Activated T-cell treated with anti-CD3 and anti-CD28 coated beads, Interleukin-2, amount 50 U/mL, for 72 hours (primary cell): ENCODE measurements around the gene C11orf54. TPM values are rescaled to one million over a fixed set of nuclear protein-coding genes. Genes with fewer than 3 reads are reported as not detected.
"Not testable (repeated sequence)": the region's sequence is repeated elsewhere in the genome, so short reads cannot be mapped to it uniquely, and the experiment has no call there.

ENCODE experiments used
- ATAC-seq, 2 donors: fragments of 150-1000 bp; cut with Tn5 transposase; replicated peaks in 1 of 2; 2 replicates each; pipeline ENCODE4 v1.10.0; 2021; ENCODE audit warnings: moderate library complexity in 2 of 2, mild to moderate bottlenecking in 1 of 2
- DNase-seq, 2 donors: peaks; one replicate each; pipeline ENCODE4 v3.0.0; 2021 to 2022; ENCODE audit warnings: mixed read lengths in 1 of 2
- H3K27ac Mint-ChIP-seq: one replicate; pipeline ENCODE4 v1.8.0; 2022; ENCODE audit warnings: mild to moderate bottlenecking, moderate library complexity, mixed read lengths
- H3K27me3 Mint-ChIP-seq: one replicate; pipeline ENCODE4 v1.8.0; 2022; ENCODE audit warnings: low read depth, mixed read lengths
- H3K36me3 Mint-ChIP-seq, 2 donors: one replicate each; pipeline ENCODE4 v1.8.0; 2022; ENCODE audit warnings: mixed read lengths in 2 of 2, mild to moderate bottlenecking in 1 of 2; ENCODE audit not compliant: insufficient read depth in 2 of 2
- H3K4me1 Mint-ChIP-seq: one replicate; pipeline ENCODE4 v1.8.0; 2022; ENCODE audit warnings: low read depth, mixed read lengths
- H3K4me3 Mint-ChIP-seq, 2 donors: one replicate each; pipeline ENCODE4 v1.8.0; 2022; ENCODE audit warnings: mild to moderate bottlenecking in 2 of 2, mixed read lengths in 2 of 2, moderate library complexity in 2 of 2
- H3K9me3 Mint-ChIP-seq, 2 donors: one replicate each; pipeline ENCODE4 v1.8.0; 2022; ENCODE audit warnings: mixed read lengths in 2 of 2
- total RNA-seq, 2 donors: library from RNA; stranded (reverse); gene quantifications; one replicate each; pipeline ENCODE4 v1.2.3, GENCODE V29; 2022

The C11orf54 gene
- total RNA-seq, 2 donors from 2014 or later, result 36.2 to 44.8 TPM

DNA sequence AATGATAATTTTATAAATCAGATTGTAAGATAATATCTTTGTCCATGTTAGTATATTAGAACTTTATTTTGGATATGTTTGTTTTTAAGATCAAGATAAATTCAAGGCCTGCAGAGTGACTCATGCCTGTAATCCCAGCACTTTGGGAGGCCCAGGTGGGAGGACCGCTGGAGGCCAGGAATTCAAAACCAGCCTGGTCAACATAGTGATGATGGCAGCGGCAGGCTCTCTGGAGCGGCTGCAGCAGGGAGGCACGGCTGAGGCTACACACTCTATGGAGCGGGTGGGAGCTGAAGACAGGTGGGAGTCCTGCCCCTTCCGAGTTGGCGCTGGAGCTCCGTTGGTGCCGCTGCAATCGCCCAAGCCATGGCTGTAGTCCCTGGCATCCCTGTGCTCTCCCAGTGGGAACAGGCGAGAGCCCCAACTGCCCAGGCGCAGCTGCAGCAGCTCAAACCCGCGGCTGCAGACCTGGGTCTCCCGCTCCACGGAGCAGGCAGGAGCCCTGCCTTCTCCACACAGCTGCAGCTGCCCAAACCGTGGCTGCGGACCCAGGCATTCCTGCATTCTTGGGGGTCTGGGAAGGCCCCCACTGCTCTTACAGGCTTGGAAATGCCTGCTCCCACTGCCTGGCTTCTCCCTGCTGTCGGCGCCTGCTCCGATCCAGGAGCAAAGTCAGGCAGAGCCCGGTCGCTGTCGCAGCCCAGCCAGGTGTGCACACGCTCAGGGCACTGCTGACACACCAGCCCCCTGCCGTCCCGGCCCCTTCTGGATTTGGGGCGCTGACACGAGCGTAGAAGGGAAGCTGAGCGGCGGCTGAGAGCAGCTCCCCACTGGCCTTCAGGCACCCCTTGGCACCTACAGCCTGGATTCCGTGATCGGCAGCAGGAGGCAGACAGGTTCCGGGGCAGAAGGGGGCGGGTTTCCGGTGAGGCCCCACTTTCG lies 16.7 kb downstream of the C11orf54 start:
- H3K27ac Mint-ChIP-seq, result no peak overlapping the region
- ATAC-seq (no peak), DNase-seq (no peak)
- H3K9me3 Mint-ChIP-seq, result no peaks in the 10 kb centered on the region
- H3K4me3 Mint-ChIP-seq, result no peak overlapping the region
- no peaks in the 10 kb centered on the region for H3K27me3 Mint-ChIP-seq
- H3K4me1 Mint-ChIP-seq, result no peaks in the 10 kb centered on the region
- H3K36me3 Mint-ChIP-seq, result peaks cover 5 to 9% of the 10 kb centered on the region in 2 donors

DNA sequence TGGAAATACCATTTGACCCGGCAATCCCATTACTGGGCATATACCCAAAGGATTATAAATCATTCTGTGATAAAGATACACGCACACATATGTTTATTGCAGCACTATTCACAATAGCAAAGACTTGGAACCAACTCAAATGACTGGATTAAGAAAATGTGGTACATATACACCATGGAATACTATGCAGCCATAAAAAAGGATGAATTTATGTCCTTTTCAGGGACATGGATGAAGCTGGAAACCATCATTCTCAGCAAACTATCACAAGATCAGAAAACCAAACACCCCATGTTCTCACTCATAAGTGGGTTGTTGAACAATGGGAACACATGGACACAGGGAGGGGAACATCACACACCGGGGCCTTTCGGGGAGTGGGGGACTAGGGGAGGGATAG lies 17.7 kb downstream of the C11orf54 start:
- H3K27ac Mint-ChIP-seq, H3K36me3 Mint-ChIP-seq, H3K9me3 Mint-ChIP-seq, H3K4me1 Mint-ChIP-seq, DNase-seq, H3K4me3 Mint-ChIP-seq, H3K27me3 Mint-ChIP-seq, ATAC-seq: not testable (repeated sequence)

DNA sequence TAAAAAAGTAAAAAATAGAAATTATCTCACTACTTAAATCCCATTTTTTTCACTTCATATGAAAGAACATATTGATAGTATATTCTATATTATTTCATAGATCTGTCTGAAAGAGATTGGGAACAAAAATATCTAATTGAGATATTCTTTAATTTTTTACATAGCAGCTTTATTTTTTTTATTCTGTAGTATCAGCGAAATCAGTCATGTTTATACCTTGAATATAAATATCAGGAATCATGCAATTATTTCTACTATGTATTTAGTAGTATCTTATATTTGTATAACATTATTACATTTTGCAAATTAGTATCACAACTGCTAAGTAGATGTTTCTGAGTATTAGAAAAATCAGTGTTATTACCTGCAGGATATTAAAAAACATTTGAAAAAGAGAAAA lies 20.4 kb downstream of the C11orf54 start:
- Mint-ChIP-seq H3K9me3 (peaks cover under 1 to 3% of the 10 kb centered on the region in 2 donors), H3K27ac (no peak overlapping the region), H3K36me3 (peaks cover 13 to 16% of the 10 kb centered on the region in 2 donors), H3K27me3 (no peaks in the 10 kb centered on the region), H3K4me3 (no peak overlapping the region), H3K4me1 (no peaks in the 10 kb centered on the region)
- DNase-seq (no peak), ATAC-seq (no peak)

DNA sequence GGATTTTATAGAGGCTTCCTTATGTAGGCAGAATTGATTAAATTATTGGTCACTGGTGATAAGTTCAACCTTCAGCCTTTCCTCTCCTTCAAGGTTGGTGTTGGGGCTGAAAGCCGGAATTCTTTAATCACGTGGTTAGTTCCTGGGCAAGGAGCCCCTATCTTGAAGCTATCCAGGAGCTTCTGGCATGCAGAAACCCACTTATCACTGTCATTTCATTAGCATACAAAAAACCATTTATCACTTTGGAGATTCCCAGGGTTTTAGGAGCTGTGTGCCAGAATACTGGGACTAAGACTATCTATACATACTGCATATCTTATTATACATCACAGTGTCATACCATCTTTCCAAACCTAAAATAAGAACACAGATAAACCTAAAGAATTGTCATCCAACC lies 24.1 kb downstream of the C11orf54 start:
- Mint-ChIP-seq H3K27ac (no peak overlapping the region), H3K4me1 (no peaks in the 10 kb centered on the region), H3K36me3 (peaks cover 15 to 16% of the 10 kb centered on the region in 2 donors), H3K27me3 (no peaks in the 10 kb centered on the region), H3K4me3 (no peak overlapping the region), H3K9me3 (peaks cover 3 to 7% of the 10 kb centered on the region in 2 donors)
- DNase-seq (no peak), ATAC-seq (no peak)

DNA sequence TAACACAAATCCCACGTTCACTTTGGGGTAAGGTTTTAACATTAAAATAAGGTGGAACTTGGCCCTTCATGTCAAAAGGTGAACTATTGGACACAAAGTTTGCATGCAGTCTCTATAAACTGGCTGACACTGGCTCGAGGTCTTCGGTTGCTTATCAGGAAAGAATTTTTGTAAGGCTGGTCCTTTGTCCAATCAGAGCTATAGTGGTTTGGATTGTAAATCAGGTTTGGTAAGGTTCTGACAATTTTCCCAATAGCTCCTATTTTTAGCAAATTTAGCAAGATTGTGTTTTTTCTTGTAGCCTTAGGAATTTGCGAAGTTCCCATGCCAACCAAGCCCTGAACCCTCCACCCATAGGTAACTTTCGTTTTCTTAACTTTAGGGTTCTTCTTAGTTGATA lies 25.0 kb downstream of the C11orf54 start:
- Mint-ChIP-seq H3K9me3 (peaks cover 3 to 7% of the 10 kb centered on the region in 2 donors), H3K4me1 (no peaks in the 10 kb centered on the region), H3K36me3 (peaks cover 13 to 16% of the 10 kb centered on the region in 2 donors), H3K27me3 (no peaks in the 10 kb centered on the region), H3K4me3 (no peak overlapping the region), H3K27ac (no peak overlapping the region)
- ATAC-seq (no peak), DNase-seq (no peak)

DNA sequence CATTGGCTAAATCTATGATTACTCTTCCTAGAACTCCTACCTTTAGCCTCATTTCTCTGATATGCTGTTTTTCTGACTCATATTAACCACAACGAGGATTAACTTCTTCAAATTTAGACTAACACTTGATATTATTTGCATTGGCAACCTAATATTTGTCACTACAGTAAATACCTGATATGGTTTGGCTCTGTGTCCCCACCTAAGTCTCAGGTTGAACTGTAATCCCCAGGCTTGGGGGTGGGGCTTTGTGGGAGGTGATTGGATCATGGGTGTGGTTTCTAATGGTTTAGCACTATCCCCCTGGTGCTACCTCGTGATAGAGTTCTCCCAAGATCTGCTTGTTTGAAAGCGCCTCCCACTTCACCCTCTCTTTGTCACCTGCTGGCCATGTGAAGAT lies 25.5 kb downstream of the C11orf54 start:
- peaks cover 3 to 7% of the 10 kb centered on the region in 2 donors for H3K9me3 Mint-ChIP-seq
- no peaks in the 10 kb centered on the region for H3K4me1 Mint-ChIP-seq
- ATAC-seq (no peak), DNase-seq (no peak)
- no peaks in the 10 kb centered on the region for H3K27me3 Mint-ChIP-seq
- H3K4me3 Mint-ChIP-seq, result no peak overlapping the region
- no peak overlapping the region for H3K27ac Mint-ChIP-seq
- peaks cover 13 to 16% of the 10 kb centered on the region in 2 donors for H3K36me3 Mint-ChIP-seq

DNA sequence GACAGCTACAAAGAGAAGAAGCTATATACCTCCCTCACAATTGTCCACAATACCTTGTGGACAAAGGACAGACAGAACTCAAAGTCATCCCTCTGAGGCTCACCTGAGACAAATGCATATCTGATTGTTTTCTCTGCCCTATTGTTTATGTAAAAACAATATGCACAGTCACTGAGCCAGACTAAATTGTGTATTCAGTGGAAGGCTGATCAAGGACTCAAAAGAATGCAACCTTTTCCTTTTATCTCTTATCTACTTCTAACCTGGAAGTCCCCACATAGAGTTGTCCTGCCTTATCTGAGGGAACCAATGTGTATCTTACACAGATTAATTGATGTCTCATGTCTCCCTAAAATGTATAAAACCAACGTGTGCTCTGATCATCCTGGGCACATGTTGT lies 28.7 kb downstream of the C11orf54 start:
- no peak for ATAC-seq
- Mint-ChIP-seq H3K9me3 (peaks cover 3 to 7% of the 10 kb centered on the region in 2 donors), H3K27me3 (no peaks in the 10 kb centered on the region)

DNA sequence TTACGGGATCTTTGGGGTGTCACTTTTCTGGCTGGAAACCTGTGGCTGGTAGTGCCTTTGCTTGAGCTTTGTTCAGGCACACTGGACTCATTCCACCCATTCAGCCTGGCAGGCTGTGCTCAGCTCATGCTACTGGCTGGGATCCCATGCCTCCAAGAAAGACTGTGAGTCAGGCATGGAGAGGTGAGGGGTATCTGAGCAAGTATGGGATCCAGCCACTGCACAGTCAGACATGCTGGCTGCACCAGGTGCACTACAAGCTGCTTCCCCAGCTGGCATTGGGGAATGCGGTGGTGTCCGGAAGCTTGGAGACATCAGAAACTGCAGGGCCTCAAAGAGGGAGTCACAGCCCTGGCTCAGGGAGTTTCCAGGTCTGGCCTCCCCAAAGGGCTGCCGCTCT lies 30.7 kb downstream of the C11orf54 start:
- DNase-seq, result no peak
- peaks cover 0 to 5% of the 10 kb centered on the region in 2 donors for H3K9me3 Mint-ChIP-seq
- no peaks in the 10 kb centered on the region for H3K4me1 Mint-ChIP-seq
- peaks cover 5% of the 10 kb centered on the region in 2 donors for H3K36me3 Mint-ChIP-seq
- ATAC-seq, result no peak
- H3K4me3 Mint-ChIP-seq, result no peak overlapping the region
- no peaks in the 10 kb centered on the region for H3K27me3 Mint-ChIP-seq
- H3K27ac Mint-ChIP-seq, result no peak overlapping the region

More for the DNA sequence above, 28.7 kb downstream of the C11orf54 start:
- DNase-seq, result no peak
- Mint-ChIP-seq H3K4me3 (no peak overlapping the region), H3K4me1 (no peaks in the 10 kb centered on the region), H3K27ac (no peak overlapping the region), H3K36me3 (peaks cover 12% of the 10 kb centered on the region in 2 donors)

DNA sequence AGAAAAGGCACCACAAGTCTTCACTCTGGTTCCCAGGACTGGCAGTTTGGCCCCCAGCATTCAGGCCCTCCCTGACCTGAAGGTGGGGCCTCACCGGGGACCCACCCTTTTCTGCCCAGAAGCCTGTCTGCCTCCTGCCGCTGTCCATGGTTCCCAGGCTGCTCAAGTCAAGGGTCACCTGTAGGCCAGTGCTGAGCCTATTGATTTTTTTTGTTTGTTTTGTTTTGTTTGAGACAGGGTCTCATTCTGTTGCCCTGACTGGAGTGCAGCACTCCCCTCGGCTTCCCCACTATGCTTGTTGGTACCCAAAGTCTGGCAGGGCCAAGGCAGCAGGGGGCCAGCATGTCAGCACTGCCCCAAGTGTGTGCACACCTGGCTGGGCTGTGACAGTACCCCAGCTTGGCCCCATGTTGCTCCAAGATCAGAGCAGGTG lies 31.6 kb downstream of the C11orf54 start:
- Mint-ChIP-seq H3K4me1 (no peaks in the 10 kb centered on the region), H3K9me3 (peaks cover 0 to 3% of the 10 kb centered on the region in 2 donors), H3K36me3 (peaks cover under 1 to 3% of the 10 kb centered on the region in 2 donors), H3K27me3 (no peaks in the 10 kb centered on the region), H3K27ac (no peak overlapping the region), H3K4me3 (no peak overlapping the region)
- DNase-seq, result no peak
- no peak for ATAC-seq

DNA sequence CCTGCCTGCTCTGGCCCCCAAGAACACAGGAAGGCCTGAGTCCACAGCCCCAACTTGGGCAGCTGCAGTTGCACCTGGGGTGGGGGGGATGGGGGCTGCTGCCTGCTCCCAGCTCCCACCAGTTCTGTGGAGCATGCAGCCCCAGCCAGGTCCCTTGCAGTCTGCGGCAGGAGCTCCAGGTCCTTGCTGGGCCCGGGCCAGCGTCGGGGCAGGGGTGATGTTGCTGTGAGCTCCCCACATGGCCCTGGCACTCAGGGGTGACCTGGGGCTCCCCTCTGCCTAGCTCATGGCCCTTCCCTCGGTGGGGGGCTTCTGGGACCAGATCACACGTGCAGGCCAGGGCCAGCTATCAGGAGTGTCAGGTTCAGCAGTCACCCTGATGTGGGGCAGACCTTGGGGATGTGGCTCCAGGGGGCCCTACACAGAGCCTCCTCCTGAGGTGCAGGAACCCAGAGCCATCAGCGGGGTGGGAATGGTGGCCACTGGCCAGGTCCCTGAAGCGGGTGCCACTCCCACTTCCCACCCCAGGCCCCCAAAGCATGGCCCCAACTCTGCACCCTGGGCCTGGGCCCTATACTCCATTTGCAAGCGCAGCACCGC lies 32.2 kb downstream of the C11orf54 start:
- no peak for DNase-seq
- H3K4me3 Mint-ChIP-seq, result no peak overlapping the region
- H3K27ac Mint-ChIP-seq, result no peak overlapping the region
- no peaks in the 10 kb centered on the region for H3K27me3 Mint-ChIP-seq
- no peaks in the 10 kb centered on the region for H3K9me3 Mint-ChIP-seq
- no peaks in the 10 kb centered on the region for H3K36me3 Mint-ChIP-seq
- no peaks in the 10 kb centered on the region for H3K4me1 Mint-ChIP-seq
- peak in 1 of 2 donors; percentile 15 for ATAC-seq

DNA sequence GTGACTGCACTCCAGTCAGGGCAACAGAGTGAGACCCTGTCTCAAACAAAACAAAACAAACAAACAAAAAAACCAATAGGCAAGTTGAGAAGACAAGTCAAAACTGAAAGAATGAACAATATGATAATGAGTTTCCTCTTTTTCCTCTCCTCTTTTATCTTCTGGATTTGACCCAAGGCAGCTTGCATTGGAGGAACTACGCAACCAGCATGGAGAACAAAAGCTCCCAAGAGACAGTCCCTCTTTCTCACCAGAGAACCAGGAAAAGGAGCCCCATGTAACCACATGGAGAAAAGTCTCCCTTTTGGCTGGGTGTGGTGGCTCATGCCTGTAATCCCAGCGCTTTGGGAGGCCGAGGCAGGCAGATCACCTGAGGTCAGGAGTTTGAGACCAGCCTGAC lies 33.1 kb downstream of the C11orf54 start:
- ATAC-seq, H3K27ac Mint-ChIP-seq, DNase-seq, H3K27me3 Mint-ChIP-seq, H3K4me1 Mint-ChIP-seq, H3K4me3 Mint-ChIP-seq, H3K9me3 Mint-ChIP-seq, H3K36me3 Mint-ChIP-seq: not testable (repeated sequence)

DNA sequence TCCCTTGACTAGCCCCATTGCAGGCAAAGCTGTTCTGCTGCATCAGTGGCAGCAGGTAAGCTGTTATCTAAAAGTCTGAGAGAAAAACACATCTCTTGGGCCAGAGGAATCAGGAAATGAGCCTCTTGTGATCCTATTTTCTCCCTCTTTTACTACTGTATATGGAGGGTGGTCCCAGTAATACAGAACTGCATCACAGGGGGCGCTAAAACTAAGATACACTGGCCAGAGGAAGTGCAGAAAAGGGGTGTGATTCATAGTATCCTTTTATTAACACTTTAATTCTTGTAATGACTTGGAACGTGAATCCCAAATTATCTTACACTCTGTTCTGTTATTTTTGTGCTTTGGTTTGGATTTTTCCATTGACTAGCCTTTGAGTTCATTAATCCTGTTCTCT lies 33.8 kb downstream of the C11orf54 start:
- DNase-seq, result no peak
- no peak for ATAC-seq
- Mint-ChIP-seq H3K9me3 (no peaks in the 10 kb centered on the region), H3K27ac (no peak overlapping the region), H3K4me1 (no peaks in the 10 kb centered on the region), H3K27me3 (no peaks in the 10 kb centered on the region), H3K4me3 (no peak overlapping the region), H3K36me3 (no peaks in the 10 kb centered on the region)

DNA sequence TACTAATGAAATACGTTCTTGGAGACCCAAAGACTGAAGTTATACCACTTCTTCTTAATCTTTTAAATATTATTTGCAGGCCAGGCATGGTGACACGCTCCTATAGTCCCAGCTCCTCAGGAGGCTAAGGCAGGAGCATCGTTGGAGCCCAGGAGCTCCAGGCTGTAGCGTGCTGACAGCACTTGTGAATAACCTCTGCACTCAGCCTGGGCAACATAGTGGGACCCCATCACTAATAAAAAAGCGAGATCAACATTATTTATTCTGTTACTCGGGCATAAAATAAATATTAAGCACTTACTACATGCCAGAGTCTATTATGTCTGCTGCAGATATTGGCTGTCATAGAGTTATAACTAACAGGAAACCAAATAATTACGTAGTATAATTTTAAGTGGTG lies 41.9 kb downstream of the C11orf54 start:
- DNase-seq (no peak), ATAC-seq (no peak)
- H3K4me1 Mint-ChIP-seq, result peaks cover 48% of the 10 kb centered on the region
- H3K27me3 Mint-ChIP-seq, result no peaks in the 10 kb centered on the region
- H3K27ac Mint-ChIP-seq, result peak overlapping the region; percentile 97
- peak overlapping the region; percentile 98 to 100 for H3K4me3 Mint-ChIP-seq
- peaks cover 10 to 19% of the 10 kb centered on the region in 2 donors for H3K36me3 Mint-ChIP-seq
- no peaks in the 10 kb centered on the region for H3K9me3 Mint-ChIP-seq
